ACC112 (cell line): ENCODE measurements around the gene TUBB.

ENCODE experiments used
- H2AFZ ChIP-seq: fragments of 200-600 bp; sonication (generic); one replicate; pipeline ENCODE4 v1.6.0; 2017; ENCODE audit warnings: antibody characterized with exemption, low read length; ENCODE audit not compliant: unreplicated experiment
- H3K27ac ChIP-seq: fragments of 200-600 bp; sonication (generic); 2 replicates; pipeline ENCODE4 v1.5.1; 2014; ENCODE audit warnings: low read depth, mild to moderate bottlenecking, antibody characterized with exemption, low read length, moderate library complexity
- H3K27me3 ChIP-seq: fragments of 200-600 bp; sonication (generic); 2 replicates; pipeline ENCODE4 v1.6.1; 2014; ENCODE audit warnings: mild to moderate bottlenecking, antibody characterized with exemption, low read length, moderate library complexity, mixed read lengths; ENCODE audit not compliant: insufficient read depth
- H3K36me3 ChIP-seq: fragments of 200-600 bp; sonication (generic); 2 replicates; pipeline ENCODE4 v1.6.1; 2016; ENCODE audit warnings: mild to moderate bottlenecking, antibody characterized with exemption, low read length, moderate library complexity, mixed read lengths; ENCODE audit not compliant: insufficient read depth
- H3K4me1 ChIP-seq: fragments of 200-600 bp; sonication (generic); one replicate; pipeline ENCODE4 v1.6.1; 2016; ENCODE audit warnings: low read length, mixed read lengths; ENCODE audit not compliant: insufficient read depth, unreplicated experiment, control insufficient read depth
- H3K4me3 ChIP-seq: fragments of 200-600 bp; sonication (generic); 2 replicates; pipeline ENCODE4 v1.5.1; 2014; ENCODE audit warnings: mild to moderate bottlenecking, low read depth, low read length
- H3K79me2 ChIP-seq: fragments of 200-600 bp; sonication (generic); one replicate; pipeline ENCODE4 v1.6.0; 2016; ENCODE audit warnings: low read length; ENCODE audit not compliant: control insufficient read depth, unreplicated experiment, insufficient read depth

Gene TUBB

DNA sequence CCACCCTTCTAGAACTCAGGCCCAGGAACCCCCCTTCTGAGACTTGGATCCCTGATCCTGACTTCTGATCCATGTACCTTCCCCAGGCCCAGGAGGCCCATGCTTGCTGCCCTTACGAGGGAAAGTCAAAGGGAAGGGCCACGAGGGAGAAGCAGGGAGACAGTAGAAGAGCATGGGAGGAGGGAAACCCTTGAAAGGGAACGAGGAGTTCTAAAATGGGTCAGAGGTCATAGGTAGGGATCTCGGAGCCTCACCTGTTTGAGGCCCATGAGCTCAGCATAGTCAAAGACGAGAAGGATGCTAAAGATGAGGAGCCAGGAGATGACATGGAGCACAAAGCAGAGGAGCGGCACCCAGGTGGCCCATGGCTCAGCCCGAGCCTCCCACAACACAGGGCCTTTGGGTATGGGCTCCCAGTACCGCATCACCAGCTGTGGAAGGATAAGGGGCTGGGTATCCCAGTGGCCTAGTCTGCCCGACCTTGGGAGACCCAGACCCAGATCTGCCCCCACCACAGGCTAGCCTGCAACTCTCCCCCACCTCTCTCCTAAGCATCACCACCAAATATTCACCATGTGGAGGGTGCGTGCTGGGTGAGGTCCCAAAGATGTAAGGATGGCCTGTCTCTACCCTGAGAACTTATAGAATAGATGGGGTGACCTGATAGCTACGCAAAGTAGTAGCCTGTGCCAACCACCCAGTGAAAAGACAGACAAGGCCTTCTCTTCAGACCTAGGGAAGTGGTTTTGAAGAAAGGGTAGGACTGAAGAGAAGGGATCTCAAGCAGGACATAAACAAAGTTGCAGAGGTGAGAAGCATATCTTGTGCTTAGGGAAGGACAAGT, 30.9 kb upstream of the TUBB start:
- Histone ChIP-seq H3K27me3 (no peaks in the 10 kb centered on the region), H3K4me1 (peaks cover 30% of the 10 kb centered on the region), H2AFZ (no peak overlapping the region), H3K4me3 (peak overlapping the region; percentile 96), H3K27ac (peak overlapping the region; percentile 90), H3K36me3 (peaks cover 8% of the 10 kb centered on the region; the same call in 1 of the 2 replicates), H3K79me2 (peaks cover 51% of the 10 kb centered on the region)

- Histone ChIP-seq H3K79me2 (peaks cover 44% of the 10 kb centered on the region), H3K4me1 (peaks cover 35% of the 10 kb centered on the region), H3K27me3 (no peaks in the 10 kb centered on the region), H2AFZ (no peak overlapping the region), H3K27ac (peak overlapping the region; percentile 56), H3K4me3 (peak overlapping the region; percentile 77), H3K36me3 (peaks cover 3% of the 10 kb centered on the region; the same call in 1 of the 2 replicates)
These were observed 30.2 kb upstream of the TUBB start for GRCh38 chr6:30689985-30690384.

DNA sequence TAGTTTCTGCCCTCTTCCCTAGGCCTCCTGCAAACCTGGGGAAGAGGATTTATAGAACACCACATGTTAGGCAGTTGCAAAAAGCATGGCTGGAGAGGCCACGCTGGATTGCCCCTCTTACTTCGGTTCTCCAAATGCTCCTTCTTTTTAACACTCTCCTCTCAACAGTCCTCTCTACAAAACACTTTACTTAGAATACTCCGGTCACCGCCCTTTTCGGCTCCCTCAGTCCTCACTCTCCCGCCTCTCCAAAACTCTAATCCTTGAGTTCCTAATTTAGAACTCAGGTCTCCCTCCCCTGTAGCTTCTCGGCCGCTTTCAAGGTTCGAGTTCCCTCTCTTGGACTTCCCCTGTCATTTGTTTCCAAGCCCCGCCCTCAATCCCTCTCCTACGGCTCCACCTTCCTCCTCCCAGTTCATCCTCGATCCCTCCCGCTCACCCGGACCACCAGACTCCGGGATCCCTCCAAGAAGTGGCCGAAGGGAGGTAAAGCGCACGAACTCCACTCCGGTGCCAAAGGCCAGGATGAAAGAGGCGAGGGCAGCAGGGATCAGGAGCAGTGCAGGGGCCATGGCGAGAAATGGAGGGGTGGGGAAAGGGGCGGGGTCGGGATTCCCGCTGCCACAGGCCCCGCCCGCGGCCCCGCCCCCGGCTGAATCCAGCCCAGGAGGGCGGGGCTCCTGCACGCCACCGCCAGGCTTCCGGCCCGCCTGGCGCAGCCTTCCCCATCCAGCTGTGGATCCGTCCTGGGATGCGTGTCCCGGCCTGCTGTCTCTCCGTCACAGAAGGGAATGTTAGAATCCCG, 29.5 kb upstream of the TUBB start, which contains the start of gene NRM:
TSS of gene NRM (minus strand) at position 582 of the 805 bp plus-strand sequence. CDS start at position 572, 10 bp downstream.
- H3K27ac ChIP-seq: peak within 1 kb of the TSS; percentile 56
- H3K36me3 ChIP-seq: no peaks in the 10 kb centered on the region
- peak within 1 kb of the TSS; percentile 77 for H3K4me3 ChIP-seq
- H3K79me2 ChIP-seq: peaks cover 38% of the 10 kb centered on the region
- H3K27me3 ChIP-seq: no peaks in the 10 kb centered on the region
- peaks cover 40% of the 10 kb centered on the region for H3K4me1 ChIP-seq
- peak within 1 kb of the TSS; percentile 65 for H2AFZ ChIP-seq

DNA sequence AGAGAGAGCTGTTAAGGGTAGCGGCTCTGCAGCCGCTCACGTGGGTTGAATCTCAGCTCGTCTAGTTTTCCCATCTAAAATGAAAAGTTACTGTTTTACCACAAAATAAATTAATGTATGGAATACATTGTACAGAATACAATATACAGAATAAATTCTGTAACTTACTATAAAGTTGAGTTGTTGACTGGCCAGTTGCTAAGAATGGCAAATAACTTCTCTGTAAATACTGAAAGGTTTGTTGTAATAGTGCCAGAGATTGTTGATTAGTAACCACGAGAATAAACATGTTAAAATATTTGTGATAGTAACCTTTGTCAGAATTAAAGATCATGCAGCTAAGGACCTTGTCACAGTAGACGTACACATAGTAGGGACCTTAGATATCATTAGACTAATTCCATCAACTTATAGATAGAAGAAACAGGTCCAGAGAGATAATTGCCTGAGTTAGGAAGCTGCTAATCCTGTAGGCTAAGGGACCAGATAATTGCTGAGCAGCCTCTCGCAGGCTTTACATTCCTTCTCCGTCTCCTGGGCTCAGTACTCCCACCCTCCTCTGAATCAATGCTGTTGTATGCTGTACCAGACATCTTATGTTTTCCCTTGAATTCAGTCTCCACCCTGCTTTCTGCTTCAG, 28.8 kb upstream of the TUBB start:
- Histone ChIP-seq H3K27me3 (no peaks in the 10 kb centered on the region), H3K4me1 (peaks cover 40% of the 10 kb centered on the region), H3K4me3 (peak overlapping the region; percentile 77), H3K27ac (peak overlapping the region; percentile 56), H3K36me3 (no peaks in the 10 kb centered on the region), H2AFZ (peak overlapping the region; percentile 32), H3K79me2 (peaks cover 30% of the 10 kb centered on the region)

DNA sequence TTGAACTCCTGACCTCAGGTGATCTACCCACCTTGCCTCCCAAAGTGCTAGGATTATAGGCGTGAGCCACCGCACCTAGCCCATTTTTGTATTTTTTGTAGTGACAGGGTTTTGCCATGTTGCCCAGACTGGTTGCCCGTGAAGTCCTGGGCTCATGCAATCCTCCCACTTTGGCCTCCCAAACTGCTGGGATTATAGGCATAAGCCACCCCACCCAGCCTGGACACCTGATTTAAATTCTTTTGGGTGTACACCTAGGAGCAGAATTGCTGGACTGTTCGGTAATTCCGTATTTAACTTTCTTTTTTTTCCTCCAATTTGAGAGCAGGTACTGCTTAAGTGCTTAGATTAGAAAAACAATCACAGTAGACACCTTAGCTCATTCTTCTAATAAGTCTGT, 23.7 kb upstream of the TUBB start:
- Histone ChIP-seq H3K27ac (no peak overlapping the region), H3K36me3 (0 out of 2 replicates have a peak, but pooled peaks cover 3% of the 10 kb centered on the region), H3K4me3 (no peak overlapping the region), H2AFZ (no peak overlapping the region), H3K79me2 (no peaks in the 10 kb centered on the region), H3K27me3 (no peaks in the 10 kb centered on the region), H3K4me1 (peaks cover 12% of the 10 kb centered on the region)

DNA sequence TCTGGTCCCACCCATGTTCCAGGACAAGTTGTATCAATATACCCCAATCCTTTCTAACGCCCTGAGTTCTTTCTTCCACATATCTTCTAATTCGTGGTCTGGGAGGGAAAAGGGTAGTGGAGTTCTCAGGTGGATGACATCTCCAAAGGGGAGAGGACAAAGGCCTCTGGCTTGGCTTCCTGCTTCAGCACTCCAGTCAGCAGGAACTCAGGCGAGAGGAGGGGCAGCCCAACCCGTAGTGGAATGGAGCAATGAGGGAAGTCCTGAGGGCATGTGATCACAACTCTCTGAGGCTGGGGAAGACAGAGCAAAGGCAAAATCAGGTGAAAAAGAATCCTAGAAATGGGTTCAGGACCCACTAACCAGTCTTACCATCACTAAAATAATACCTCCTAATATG, 19.8 kb upstream of the TUBB start:
- H2AFZ ChIP-seq: no peak overlapping the region
- H3K79me2 ChIP-seq: no peaks in the 10 kb centered on the region
- peaks cover 10% of the 10 kb centered on the region; the same call in 1 of the 2 replicates for H3K36me3 ChIP-seq
- no peaks in the 10 kb centered on the region for H3K27me3 ChIP-seq
- H3K27ac ChIP-seq: no peak overlapping the region
- peaks cover 2% of the 10 kb centered on the region for H3K4me1 ChIP-seq
- no peak overlapping the region for H3K4me3 ChIP-seq

DNA sequence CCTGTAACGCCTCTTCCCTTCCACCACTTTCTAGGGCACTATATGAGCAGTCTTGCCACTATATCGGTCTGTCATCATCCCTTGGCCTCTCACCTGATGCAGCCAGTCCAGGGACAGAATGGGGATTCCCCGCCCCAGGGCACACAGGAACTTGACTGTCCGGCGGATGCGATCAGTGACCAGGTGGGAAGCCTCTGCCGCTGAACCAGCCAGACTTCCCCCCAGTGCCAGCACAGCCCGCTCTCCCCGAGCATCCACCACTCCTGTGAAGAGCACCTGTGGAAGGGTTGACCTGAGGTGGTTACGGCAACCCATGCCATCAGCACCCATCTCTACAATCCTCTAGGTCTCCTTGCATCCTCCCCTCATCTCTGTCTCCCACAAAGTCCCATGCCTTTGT, 17.1 kb upstream of the TUBB start:
- H2AFZ ChIP-seq: no peak overlapping the region
- no peak overlapping the region for H3K27ac ChIP-seq
- H3K27me3 ChIP-seq: no peaks in the 10 kb centered on the region
- no peaks in the 10 kb centered on the region for H3K79me2 ChIP-seq
- peaks cover 10% of the 10 kb centered on the region; the same call in 1 of the 2 replicates for H3K36me3 ChIP-seq
- no peaks in the 10 kb centered on the region for H3K4me1 ChIP-seq
- no peak overlapping the region for H3K4me3 ChIP-seq

- Histone ChIP-seq H3K4me3 (no peak overlapping the region), H3K27me3 (no peaks in the 10 kb centered on the region), H3K36me3 (peaks cover 10% of the 10 kb centered on the region; the same call in 1 of the 2 replicates), H2AFZ (no peak overlapping the region), H3K4me1 (no peaks in the 10 kb centered on the region), H3K27ac (no peak overlapping the region), H3K79me2 (no peaks in the 10 kb centered on the region)
These were observed 16.3 kb upstream of the TUBB start for GRCh38 chr6:30703821-30704220.

- H3K27me3 ChIP-seq: no peaks in the 10 kb centered on the region
- H3K27ac ChIP-seq: no peak overlapping the region
- H3K36me3 ChIP-seq: peaks cover 14% of the 10 kb centered on the region
- no peak overlapping the region for H3K4me3 ChIP-seq
- H3K79me2 ChIP-seq: no peaks in the 10 kb centered on the region
- no peak overlapping the region for H2AFZ ChIP-seq
- H3K4me1 ChIP-seq: no peaks in the 10 kb centered on the region
These were observed 14.5 kb upstream of the TUBB start for GRCh38 chr6:30705620-30706019.

DNA sequence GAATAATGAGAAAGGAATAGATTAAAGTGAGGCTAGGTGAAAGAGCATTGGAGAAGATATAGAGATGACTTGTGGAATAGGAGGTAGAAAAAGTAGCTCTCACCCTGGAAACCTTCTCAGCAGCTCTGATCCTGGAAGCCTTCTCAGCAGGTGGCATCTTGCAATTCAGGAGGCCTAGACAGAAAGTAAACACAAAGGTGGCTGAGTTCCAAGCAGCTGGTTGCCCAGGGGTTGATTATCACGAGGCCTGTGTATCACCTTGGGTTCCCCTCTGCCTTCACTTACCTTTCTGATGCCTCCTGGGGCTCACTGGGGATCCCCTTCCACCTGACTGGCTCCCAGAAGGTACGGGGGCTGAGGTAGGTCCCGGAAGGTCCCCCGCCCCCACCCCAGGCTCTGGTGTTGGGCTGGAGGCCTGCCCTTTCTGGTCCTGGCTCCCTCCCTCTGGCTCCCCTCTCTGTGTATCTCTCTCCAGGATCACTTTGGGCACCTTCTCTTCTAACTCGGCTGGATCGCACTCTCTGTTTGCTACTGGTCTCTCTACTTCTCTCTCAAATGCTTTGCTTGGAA, 12.8 kb upstream of the TUBB start:
- H3K4me3 ChIP-seq: no peak overlapping the region
- H3K27ac ChIP-seq: no peak overlapping the region
- H3K27me3 ChIP-seq: no peaks in the 10 kb centered on the region
- peaks cover 31% of the 10 kb centered on the region for H3K36me3 ChIP-seq
- no peak overlapping the region for H2AFZ ChIP-seq
- H3K4me1 ChIP-seq: no peaks in the 10 kb centered on the region
- no peaks in the 10 kb centered on the region for H3K79me2 ChIP-seq
